H1 (cell line): Measurements from ENCODE around the gene GTPBP10. TPM values are rescaled to one million over a fixed set of nuclear protein-coding genes. Genes with fewer than 3 reads are reported as not detected.

ENCODE experiments used
- CHD7 ChIP-seq: fragments of 300-600 bp; sonication (generic); IDR thresholded peaks from 2 replicates; pipeline ENCODE4 v1.7.1; 2012; ENCODE audit warnings: low read length, moderate library complexity, mild to moderate bottlenecking, inconsistent platforms; ENCODE audit not compliant: insufficient replicate concordance
- EGR1 ChIP-seq: IDR thresholded peaks from 2 replicates; pipeline ENCODE4 v1.6.1; 2011; ENCODE audit warnings: low read depth, low read length, borderline replicate concordance
- FOSL1 ChIP-seq: IDR thresholded peaks from 2 replicates; pipeline ENCODE4 v1.6.1; 2011; ENCODE audit warnings: mild to moderate bottlenecking, low read depth, low read length, moderate library complexity; ENCODE audit not compliant: insufficient read depth
- RXRA ChIP-seq: IDR thresholded peaks from 2 replicates; pipeline ENCODE4 v1.6.1; 2011; ENCODE audit warnings: low read depth, mild to moderate bottlenecking, low read length, moderate library complexity; ENCODE audit not compliant: insufficient read depth
- polyA plus RNA-seq, 7 experiments: library from polyadenylated mRNA; depleted of rRNA in 3 of 7; stranded (reverse) in 5 of 7; unstranded in 2 of 7; fragments of >200 nt in 5 of 7; fragments of 200-250 nt in 2 of 7; gene quantifications; 1 replicate in 5 of 7; 2 replicates in 1 of 7; 4 replicates in 1 of 7; pipeline versions ENCODE4 v1.2.1 to v1.2.3, GENCODE V29; 2011 to 2013; ENCODE audit warnings: missing spikeins in 2 of 7, mixed read lengths in 2 of 7
- total RNA-seq: library from RNA; stranded (reverse); fragmentation: NEBNext Ultra II Directional; extraction: Animal tissue kit (Norgen Biotek cat#: 25700); gene quantifications from 2 replicates; pipeline ENCODE4 v1.2.1, GENCODE V29; 2021
- TF ChIP-seq, protein P1 (sequence below): IDR thresholded peaks from 2 replicates; pipeline ENCODE4 v1.6.1; 2012; ENCODE audit warnings: inconsistent platforms

GTPBP10 gene
- total and polyA plus RNA-seq, 2 of the 8 experiments (the other 6 are each of a cell fraction or from before 2014, with no cell fraction given): 4.4 to 21.2 TPM

GRCh38 chr7:90345016-90345415 is 1.5 kb upstream of the GTPBP10 start (continued):
- TF ChIP-seq CHD7 (no peak), FOSL1 (no peak), EGR1 (no peak), RXRA (no peak)
- TF ChIP-seq, protein P1, sequence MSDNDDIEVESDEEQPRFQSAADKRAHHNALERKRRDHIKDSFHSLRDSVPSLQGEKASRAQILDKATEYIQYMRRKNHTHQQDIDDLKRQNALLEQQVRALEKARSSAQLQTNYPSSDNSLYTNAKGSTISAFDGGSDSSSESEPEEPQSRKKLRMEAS: no peak
